GM21526 (cell line): Measurements from ENCODE around the gene GCNT2.
A peak's percentile ranks its signal among the peaks of the same experiment; 100 is the strongest.
"Not testable (repeated sequence)": the region's sequence is repeated elsewhere in the genome, so short reads cannot be mapped to it uniquely, and the experiment has no call there.

Experiments used
- ATAC-seq: cut with Tn5 transposase; IDR thresholded peaks from one replicate; pipeline ENCODE4 v1.9.1; 2021; ENCODE audit warnings: moderate library complexity; ENCODE audit not compliant: unreplicated experiment, low FRiP score

The GCNT2 gene

DNA sequence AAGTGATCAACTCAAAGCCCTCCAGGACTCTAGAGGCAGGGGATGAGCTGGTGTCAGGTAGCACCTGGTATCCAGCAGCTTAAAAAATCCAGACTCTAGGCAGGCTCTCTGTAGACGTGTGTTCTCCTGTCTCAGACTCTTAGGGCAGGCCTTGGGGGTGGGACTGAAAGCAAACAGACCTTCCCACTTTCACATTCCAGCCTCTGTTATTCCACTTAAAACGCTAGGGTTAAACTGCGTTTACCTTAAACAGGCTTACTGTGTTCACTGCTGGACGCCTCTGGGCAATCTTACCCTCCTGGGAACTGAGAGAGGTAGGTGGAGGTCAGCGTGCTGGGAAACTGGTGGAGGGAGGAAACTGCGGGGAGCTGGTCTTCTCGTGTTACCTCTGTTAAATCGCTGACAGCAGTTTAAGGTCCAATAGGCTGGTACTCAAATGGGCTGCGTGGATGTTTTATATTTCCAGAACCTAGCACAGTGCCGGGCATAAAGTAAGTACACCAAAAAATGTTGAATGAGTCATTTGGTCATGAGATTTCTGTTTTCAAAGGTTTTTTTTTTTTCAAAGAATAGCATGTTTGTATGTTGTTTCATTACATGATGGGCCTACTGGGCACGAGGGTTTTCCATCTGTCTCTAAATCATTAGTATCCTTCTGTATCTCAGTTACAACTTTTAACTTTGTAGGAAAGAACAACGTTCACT is at the start of gene GCNT2:
Gene GCNT2 (plus strand): TSS at position 248 of the 705 bp plus-strand sequence. CDS start 7,561 bp downstream, outside the sequence.
- ATAC-seq, result no peak

DNA sequence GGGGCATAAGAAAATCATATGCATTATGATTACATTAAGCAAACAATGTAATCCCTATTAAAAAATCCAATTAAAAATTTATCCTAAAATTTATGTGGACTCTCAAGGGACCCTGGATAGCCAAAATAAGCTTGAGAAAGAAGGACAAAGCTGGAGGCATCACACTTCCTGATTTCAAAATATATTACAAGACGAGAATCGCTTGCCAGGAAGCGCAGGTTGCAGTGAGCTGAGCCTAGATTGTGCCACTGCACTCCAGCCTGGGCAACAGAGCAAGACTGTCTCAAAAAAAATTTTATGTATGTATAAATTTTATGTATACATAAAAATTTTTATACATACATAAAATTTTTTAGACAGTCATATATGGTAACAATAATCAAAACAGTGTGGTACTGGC is 48.5 kb upstream of the GCNT2 start:
- no peak for ATAC-seq

DNA sequence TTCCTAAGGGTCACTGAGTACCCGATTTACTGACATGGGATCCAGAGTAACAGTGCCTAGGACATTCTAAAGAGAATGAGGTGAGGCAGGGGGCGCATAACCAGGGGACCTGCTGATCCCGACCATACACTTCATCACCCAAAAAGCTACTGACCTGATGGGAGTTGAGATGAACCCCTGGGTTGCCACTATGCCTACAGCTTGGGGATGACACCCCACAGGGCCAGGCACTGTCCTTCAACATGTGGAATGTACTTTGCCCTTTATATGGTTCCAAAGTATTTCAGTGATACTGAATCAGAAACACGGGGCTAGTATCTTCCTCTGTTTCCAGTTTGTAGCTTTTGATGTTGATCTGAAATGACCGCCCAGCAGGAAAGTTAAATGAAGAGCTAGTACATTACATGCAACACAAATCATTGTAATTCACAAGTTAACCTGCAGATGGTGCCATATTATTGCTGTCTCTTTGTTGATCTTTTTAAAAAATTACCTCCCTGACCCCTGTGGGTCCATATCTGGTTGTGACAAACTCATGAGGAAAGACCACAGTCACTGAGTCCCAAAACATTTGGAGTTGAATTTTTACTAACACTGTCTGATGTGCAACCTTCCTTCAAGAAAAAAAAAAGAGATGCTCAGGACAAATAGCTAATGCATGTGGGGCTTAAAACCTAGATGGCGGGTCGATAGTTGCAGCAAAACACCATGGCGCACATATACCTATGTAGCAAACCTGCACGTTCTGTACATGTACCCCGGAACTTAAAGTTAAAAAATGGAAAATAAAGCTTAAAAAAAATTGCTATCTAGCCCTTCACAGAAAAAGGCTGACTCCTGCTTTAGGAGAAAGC is 42.7 kb upstream of the GCNT2 start:
- ATAC-seq, result no peak

DNA sequence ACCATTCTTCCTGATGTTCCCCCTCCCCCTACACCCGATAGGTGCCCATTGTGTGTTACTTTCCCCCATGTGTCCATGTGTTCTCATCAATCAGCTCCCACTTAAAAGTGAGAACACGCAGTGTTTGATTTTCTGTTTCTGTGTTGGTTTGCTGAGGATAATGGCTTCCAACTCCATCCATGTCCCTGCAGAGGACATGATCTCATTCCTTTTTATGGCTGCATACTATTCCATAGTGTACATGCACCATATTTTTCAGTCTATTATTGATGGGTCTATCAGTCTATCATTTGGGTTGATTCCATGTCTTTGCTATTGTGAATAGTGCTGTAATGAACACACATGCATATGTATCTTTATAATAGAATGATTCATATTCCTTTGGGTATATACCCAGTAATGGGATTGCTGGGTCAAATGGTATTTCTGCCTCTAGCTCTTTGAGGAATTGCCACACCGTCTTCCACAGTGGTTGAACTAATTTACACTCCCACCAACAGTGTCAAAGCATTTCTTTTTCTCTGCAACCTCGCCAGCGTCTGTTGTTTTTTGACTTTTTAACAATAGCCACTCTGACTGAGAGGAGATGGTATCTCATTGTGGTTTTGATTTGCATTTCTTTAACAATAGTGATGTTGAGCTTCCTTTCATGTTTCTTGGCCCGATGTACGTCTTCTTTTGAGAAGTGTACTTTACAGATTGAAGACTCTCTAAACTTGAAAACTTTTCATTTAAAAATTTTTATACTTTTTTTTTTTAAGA is 41.0 kb upstream of the GCNT2 start:
- no peak for ATAC-seq

DNA sequence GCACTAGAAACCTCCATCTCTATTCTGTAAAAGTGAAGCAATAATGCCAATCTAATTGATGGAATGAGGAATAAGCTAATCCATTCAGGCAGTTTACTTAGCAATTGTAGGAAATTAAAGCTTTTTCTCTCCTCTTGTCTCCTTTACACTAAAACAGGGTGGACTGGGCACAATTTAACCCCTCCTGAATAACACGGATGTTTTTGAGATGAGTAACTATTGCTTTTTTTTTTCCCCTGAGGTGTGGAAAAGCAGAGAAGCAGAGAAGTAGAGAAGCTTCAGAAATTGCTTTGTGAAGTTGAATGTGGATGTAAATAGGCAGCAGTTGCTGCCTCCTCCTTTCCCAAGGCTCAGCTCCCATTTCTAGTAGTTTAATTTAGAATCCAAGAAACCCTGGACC is 40.0 kb upstream of the GCNT2 start:
- no peak for ATAC-seq

DNA sequence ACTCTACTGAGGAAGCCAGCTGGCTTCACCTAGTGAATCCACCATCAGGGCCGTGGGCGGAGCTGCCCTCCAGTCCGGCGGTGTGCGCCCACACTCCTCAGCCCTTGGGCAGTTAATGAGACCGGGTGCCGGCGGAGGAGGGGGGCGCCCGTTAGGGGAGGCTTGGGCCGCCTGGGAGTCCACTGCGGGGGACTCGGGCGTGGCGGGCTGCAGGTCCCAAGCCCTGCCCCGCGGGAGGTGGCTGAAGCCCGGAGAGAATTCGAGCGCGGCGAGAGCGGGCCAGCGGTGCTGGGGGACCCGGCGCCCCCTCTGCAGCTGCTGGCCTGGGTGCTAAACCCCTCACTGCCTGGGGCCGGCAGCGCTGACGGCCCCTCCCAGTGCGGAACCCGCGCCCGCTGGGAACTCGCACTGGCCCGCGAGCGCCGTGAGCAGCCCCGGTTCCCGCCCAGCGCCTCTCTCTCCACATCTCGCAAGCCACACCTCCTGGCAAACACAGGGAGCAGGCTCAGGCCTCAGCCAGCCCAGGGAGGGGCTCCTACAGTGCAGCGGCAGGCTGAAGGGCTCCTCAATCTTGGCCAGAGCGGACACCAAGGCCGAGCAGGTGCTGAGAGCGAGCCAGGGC is 38.4 kb upstream of the GCNT2 start:
- no peak for ATAC-seq

DNA sequence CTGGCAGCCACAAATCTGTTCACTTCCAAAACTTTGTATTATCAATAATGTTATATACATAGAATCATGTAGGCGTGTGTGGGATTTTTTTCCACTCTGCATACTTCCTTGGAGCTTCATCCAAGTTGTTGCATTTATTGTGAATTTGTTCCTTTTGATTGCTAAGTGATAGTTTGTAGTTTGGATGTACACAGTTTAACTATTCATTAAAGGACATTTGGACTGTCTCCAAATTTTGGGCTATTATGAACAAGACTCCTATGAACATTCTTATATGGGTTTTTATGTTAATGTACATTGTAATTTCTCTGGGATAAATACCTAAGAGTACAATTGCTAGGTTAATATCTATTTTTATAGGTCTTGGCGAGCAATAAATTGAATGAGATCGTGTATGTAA is 36.2 kb upstream of the GCNT2 start:
- ATAC-seq, result no peak

DNA sequence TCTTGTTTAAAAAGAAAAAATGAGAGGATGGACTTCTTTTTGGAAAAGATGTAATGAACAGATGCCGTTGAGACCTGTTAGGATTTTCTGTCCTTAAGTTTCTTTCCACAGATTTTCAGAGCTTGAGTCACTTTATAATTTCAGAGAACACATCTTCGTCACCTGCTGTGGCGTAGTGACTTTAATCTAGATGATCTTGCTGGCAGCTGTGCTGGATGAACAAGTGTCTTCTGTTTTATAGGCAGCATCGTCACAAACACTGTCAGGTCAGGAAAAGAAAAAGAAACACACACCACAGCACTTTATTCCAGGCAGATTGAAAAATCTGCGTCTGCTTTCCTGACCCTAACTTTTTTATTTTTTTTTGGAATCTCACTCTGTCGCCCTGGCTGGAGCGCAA is 35.7 kb upstream of the GCNT2 start:
- no peak for ATAC-seq

DNA sequence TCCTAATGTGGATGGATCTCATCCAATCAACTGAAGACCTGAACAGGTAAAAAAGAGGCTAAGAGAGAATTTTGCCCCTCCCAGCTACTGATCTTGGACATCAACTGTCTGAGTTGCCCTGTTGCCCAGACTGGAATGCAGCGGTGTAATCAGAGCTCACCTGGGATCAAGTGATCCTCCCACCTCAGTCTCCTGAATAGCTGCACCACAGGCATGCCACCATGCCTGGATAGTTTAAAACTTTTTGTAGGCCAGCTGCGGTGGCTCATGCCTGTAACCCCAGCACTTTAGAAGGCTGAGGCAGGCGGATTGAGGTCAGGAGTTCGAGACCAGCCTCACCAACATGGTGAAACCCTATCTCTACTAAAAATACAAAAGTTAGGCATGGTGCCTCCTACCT is 34.9 kb upstream of the GCNT2 start:
- ATAC-seq, result no peak

DNA sequence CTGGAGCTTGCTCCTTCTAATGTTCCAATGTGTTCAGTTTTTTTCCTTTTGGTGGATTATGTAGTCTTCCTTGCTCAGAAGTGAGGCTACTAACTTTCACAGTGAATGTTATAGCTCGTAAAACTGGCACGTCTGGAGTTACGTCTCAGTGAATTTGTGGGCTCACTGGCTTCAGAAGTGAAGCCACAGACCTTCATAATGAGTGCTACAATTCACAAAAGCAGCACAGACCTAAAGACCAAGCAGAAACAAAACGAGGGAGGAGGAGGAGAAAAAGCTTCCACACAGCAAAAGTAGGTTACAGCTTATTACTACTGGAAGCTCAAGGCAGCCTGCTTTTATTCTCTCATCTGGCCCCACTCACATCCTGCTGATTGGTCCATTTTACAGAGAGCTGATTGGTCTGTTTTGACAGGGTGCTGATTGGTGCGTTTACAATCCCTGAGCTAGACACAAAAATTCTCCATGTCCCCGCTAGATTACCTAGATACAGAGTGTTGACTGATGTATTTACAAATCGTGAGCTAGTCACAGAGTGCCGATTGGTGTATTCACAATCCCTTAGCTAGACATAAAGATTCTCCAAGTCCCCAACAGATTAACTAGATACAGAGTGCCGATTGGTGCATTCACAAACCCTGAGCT is 34.1 kb upstream of the GCNT2 start:
- not testable (repeated sequence) for ATAC-seq

DNA sequence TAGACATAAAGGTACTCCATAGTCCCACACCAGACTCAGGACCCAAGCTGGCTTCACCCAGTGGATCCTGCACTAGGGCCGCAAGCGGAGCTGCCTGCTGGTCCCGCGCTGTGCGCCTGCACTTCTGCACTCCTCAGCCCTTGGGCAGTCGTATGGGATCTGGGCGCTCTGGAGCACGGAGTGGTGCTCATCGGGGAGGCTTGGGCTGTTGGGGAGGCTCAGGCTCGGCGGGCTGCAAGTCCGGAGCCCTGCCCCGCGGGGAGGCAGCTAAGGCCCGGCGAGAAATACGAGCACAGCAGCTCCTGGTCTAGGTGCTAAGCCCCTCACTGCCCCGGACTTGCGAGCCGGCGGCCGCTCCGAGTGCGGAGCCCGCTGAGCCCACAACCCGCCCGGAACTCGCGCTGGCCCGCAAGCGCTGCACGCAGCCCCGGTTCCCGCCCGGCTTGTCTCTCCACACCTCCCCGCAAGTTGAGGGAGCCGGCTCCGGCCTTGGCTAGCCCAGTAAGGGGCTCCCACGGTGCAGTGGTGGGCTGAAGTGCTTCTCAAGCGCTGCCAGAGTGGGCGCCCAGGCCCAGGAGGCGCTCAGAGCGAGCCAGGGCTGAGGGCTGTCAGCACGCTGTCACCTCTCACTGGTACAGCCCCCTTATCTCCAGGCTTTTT is 33.4 kb upstream of the GCNT2 start:
- no peak for ATAC-seq

DNA sequence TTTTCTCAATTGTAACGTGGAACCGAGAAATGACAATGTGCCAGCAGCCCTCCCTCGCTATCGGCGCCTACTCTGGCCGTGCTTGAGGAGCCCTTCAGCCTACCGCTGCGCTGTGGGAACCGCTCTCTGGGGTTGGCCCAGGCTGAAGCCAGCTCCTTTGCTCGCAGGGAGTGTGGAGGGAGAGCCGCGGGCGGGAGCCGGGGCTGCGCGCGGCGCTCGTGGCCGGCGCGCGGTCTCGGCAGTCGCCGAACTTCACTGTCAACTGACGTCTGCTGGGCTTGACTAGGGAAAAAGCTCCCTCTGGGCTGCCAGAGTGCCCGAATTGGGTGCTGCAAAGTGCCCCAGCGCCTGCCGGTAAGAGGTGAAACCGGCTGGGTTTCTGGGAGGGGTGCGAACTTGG is 29.7 kb upstream of the GCNT2 start:
- no peak for ATAC-seq

DNA sequence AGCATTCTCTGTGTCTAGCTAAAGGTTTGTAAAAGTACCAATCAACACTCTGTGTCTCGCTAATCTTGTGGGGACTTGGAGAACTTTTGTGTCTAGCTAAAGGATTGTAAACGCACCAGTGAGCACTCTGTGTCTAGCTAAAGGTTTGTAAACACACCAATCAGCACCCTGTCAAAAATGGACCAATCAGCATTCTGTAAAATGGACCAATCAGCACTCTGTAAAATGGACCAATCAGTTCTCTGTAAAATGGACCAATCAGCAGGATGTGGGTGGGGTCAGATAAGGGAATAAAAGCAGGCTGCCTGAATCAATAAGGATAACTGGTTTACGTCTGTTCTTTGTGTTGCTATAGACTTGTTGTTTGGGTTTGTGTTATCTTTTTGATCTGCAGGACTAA is 29.2 kb upstream of the GCNT2 start:
- ATAC-seq, result not testable (repeated sequence)

DNA sequence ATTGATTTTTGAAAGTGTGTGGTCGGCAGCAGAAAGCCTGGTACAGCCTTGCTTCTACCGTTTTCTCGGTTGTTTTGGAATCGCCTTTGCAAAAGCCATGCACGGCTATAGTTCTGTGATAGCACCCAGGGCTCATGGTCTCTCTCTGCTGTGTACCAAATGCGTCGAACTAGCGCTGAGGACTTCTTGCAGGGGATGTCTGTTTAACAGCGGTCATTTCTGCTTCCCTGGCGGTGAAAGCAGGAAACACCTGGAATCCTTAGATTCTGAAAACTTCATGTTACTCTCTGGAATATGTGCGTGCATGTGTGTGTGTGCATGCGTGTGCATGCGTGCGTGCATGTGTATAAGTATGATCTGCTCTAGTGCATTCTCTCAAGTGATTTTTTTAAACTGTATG is 26.1 kb upstream of the GCNT2 start:
- ATAC-seq, result no peak

DNA sequence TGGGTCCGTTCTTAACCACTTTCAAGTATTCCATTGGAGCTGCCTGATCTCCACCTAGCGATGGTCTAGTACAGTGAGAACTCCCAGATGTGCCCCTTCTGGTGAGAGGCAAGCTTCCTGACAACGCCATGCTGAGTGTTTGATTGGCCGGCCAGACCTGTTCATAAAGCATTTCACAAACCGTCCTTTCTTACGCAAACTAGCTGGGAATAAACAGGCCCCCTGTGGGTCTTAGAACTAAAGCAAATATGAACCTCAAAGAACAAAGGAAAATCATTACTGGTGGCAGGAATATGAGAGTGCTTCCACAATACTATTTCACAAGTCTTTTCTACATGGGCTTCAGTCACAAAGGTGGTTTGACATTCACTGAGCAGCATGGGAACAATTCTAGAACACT is 15.6 kb upstream of the GCNT2 start:
- no peak for ATAC-seq

DNA sequence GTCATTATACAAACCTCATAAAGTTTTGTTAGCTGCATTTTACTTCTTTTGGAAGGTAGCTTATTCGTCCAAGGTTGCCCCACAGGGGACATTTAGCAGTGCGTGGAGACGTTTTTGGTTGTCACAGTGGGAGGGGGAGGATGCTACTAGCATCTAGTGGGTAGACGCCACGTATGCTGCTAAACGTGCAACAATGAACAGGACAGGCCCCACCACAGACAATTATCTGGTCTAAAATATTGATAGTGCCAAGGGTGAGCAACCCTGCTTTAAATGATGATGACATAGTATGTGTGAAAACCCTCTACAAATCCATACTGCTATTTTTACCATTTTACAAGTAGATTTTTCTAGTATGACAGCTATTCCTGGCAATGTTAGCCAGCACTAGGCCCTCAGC is 13.9 kb upstream of the GCNT2 start:
- ATAC-seq, result no peak

DNA sequence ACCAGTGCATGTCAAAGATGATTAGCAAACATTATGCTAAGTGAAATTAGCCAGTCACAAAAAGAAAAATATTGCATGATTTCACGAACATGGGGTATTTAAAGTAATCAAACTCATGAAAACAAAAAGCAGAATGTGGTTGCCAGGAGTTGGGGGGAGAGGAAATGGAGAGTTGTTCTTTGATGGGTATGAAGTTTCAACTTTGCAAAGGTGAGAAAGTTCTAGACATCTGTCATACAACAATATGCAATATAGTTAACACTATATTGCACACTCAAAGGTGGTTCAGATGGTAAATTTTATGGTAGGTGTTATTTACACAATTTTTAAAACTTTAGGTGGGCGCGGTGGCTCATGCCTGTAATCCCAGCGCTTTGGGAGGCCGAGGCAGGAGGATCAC is 13.4 kb upstream of the GCNT2 start:
- ATAC-seq, result no peak

DNA sequence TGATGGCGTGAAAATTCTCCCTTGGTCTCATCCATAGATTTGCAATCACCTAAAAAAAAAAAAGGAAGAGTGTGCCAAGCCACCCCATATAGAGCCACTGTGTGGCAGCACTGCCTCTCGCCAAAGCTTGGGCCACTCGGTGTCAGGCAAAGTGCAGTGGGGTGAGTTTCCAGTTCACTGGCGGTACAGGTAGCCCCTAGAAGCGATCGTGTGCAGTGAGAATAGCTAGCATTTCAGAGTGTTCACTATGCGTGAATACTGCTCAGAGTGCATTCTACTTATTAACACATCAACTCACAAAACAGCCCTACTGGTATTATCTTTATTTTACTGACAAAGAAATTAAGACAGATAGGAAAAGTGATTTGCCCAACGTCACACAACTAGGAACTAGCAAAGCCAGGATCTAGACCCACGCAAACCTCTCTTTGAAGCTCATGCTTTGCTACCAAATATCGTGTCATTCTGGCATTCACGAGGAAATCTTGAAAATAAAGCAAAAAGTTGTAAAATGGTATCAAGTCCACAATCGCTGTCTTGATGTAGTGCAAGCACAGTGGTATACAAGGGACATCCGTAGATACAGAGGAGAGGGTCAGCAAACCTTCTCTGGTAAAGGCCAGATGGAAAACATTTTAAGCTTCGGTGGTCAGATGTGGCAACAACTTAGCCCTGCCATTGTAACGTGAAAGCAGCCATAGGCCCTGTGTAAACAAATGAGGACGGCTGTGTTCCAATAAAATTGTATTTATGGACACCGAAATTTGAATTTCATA is 10.4 kb upstream of the GCNT2 start:
- peak; percentile 94 for ATAC-seq

DNA sequence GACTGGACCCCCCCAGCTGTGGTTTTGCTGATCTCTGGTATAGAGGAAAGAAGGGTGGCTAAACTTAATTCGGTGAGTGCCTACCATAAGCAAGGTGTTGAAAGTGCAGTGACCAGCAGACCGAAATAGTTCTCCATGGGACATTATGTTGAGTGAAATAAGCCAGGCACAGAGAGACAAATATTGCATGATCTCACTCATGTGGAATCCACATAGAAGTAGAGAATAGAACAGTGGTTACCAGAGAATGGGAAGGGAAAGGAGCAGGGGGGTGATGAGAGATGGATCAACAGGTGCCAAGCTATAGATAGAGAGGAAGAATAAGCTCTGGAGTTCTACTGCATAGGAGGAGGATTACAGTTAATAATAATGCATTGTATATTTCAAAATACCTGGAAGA is 9.7 kb upstream of the GCNT2 start:
- no peak for ATAC-seq
